Measurements from ENCODE around the gene RASSF7.

The RASSF7 gene

DNA sequence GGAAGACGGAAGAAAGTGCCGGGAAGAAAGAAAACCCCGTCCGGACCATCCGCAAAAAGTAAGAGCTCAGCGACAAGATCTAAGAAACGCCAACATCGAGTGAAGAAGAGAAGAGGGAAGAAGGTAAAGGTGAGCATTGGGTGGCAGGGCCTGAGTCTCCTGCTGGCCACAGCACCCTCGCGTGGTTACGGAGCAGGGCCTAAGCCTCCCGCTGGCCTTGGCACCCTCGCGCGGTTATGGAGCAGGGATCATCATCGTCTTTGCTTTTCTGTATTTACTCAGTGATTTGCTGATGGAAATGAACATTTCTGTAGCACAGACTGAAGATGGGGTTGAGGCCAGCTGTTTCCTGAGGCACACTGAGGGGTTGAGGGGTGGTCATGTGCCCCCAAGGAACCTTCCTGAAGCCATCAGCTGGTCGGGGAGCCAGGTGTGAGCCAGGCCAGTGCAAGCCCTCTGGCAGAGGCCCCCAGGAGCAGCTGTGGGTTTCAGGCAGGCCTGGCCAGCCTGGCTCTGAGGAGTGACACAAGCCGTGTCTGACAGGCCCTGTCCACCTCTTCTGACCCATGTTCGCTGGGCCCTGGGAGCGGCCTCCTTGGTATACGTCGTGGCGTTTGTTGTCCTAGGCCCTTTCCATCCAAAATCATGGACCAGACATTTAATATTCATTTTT, 40.9 kb downstream of the RASSF7 start:
- H3K36me3 ChIP-seq (replicated peaks) = peaks cover 81% of the 10 kb centered on the region
- H3K4me1 ChIP-seq = no peaks in the 10 kb centered on the region
- in situ Hi-C loops (cut with MboI; ENCODE audit: low sequenced_read_pairs) = no loop called here
- no peaks in the 10 kb centered on the region for H3K9me3 ChIP-seq
- no peak overlapping the region for H3K4me3 ChIP-seq
- DNase-seq (ENCODE audit: low spot score in 2 of 2) = no peak
- H3K27me3 ChIP-seq (ENCODE audit: low read depth) = no peaks in the 10 kb centered on the region

DNA sequence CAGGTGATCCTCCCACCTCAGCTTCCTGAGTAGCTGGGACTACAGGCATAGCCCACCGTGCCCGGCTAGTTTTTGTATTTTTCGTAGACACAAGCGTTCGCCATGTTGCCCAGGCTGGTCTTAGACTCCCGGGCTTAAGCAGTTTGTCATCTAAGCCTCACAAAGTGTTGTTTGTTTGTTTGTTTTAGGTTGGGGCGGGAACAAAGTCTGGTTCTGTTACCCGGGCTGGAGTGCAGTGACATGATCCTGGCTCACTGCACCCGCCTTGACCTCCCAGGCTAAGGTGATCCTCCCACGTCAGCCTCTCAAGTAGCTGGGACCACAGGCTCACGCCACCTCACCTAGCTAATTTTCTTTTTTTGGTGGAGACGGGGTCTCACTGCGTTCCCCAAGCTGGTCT, 42.4 kb downstream of the RASSF7 start:
- Histone ChIP-seq H3K9me3 (no peaks in the 10 kb centered on the region), H3K27me3 (ENCODE audit: low read depth) (no peaks in the 10 kb centered on the region), H3K36me3 (replicated peaks) (peaks cover 83% of the 10 kb centered on the region), H3K4me3 (no peak overlapping the region), H3K4me1 (no peaks in the 10 kb centered on the region)
- no peak for DNase-seq (ENCODE audit: low spot score in 2 of 2)
- in situ Hi-C loops (cut with MboI; ENCODE audit: low sequenced_read_pairs) = no loop called here

DNA sequence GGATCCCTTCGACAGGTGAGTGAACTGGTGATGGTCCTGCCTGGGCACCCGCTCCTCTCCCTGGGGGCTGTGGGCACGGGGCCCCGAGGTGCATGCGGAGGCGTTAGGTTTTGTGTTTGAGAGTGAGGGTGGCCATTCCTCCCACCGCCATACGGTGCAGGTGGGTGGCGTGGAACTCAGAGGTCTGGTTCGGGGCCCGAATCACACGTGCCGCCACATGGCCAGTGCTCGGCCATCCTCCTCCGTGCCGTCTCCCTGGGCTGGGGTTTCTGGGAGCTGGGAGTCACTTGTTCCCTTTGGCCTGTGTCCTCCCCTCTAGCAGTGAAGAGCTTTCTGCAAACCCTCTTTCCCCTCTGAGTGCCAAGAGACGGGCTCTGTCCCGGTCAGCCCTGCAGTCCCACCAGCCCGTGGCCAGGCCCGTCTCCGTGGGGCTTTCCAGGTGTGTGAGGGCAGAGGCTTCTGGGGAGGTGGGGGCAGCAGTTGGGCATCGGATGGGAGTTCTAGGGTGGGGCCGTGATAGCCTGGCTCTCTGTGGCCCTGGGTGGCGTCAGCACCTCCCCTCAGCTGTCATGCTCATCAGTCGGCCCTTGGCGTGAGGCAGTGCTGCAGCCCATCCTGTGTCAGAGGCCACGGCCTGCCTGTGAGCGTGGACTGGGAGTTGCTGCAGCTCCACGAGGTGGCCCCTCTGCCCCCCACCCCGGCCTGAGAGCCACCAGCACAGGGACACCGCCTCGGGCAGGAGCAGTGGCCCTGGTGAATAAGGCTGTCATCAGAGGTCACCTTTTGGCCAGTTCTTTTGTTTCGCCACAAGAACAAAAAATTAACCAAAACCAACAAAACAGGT, 44.7 kb downstream of the RASSF7 start:
- no peak for DNase-seq (ENCODE audit: low spot score in 2 of 2)
- Histone ChIP-seq H3K27me3 (ENCODE audit: low read depth) (no peaks in the 10 kb centered on the region), H3K4me3 (no peak overlapping the region), H3K4me1 (no peaks in the 10 kb centered on the region), H3K9me3 (no peaks in the 10 kb centered on the region), H3K36me3 (replicated peaks) (peaks cover 89% of the 10 kb centered on the region)
- in situ Hi-C loops (cut with MboI; ENCODE audit: low sequenced_read_pairs) = no loop called here

DNA sequence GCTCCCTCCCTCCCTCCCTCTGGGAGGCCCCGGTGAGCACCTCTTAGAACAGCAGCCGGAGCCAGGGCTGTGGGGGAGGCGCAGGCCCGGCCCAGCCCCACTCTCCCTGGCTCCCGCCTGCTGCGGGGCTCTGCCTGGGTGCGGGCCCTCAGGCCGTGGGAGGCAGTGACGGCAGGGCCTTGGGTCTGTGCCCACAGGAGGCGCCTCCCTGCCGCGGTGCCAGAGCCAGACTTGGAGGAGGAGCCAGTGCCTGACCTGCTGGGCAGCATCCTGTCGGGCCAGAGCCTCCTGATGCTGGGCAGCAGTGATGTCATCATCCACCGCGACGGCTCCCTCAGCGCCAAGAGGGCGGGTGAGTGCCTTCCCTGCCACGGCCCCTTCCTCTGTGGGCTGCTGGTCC, 45.5 kb downstream of the RASSF7 start:
- Histone ChIP-seq H3K4me3 (no peak overlapping the region), H3K4me1 (no peaks in the 10 kb centered on the region), H3K36me3 (replicated peaks) (peaks cover 91% of the 10 kb centered on the region), H3K27me3 (ENCODE audit: low read depth) (no peaks in the 10 kb centered on the region), H3K9me3 (no peaks in the 10 kb centered on the region)
- DNase-seq (ENCODE audit: low spot score in 2 of 2) = no peak
- in situ Hi-C loops (cut with MboI; ENCODE audit: low sequenced_read_pairs) = no loop called here

DNA sequence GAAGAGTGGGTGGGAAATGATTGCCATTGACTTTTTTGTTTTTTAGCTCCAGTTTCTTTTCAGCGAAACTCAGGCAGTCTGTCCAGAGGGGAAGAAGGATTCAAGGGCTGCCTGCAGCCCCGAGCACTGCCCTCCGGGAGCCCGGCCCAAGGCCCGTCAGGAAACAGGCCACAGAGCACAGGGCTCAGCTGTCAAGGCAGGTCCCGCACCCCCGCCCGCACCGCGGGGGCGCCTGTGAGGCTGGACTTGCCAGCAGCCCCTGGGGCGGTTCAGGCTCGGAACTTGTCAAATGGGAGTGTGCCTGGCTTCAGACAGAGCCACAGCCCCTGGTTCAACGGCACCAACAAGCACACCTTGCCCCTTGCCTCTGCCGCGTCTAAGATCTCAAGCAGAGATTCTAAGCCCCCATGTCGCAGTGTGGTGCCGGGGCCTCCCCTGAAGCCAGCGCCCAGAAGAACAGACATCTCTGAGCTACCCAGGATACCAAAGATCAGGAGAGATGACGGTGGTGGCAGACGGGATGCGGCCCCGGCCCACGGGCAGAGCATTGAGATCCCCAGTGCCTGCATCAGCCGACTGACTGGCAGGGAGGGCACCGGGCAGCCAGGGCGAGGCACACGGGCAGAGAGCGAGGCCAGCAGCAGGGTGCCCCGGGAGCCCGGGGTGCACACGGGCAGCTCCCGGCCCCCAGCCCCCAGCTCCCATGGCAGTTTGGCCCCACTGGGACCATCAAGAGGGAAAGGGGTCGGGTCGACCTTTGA, 46.4 kb downstream of the RASSF7 start:
- in situ Hi-C loops (cut with MboI; ENCODE audit: low sequenced_read_pairs) = no loop called here
- H3K9me3 ChIP-seq = no peaks in the 10 kb centered on the region
- H3K4me1 ChIP-seq = no peaks in the 10 kb centered on the region
- H3K27me3 ChIP-seq (ENCODE audit: low read depth) = no peaks in the 10 kb centered on the region
- no peak for DNase-seq (ENCODE audit: low spot score in 2 of 2)
- no peak overlapping the region for H3K4me3 ChIP-seq
- peaks cover 90% of the 10 kb centered on the region for H3K36me3 ChIP-seq (replicated peaks)

DNA sequence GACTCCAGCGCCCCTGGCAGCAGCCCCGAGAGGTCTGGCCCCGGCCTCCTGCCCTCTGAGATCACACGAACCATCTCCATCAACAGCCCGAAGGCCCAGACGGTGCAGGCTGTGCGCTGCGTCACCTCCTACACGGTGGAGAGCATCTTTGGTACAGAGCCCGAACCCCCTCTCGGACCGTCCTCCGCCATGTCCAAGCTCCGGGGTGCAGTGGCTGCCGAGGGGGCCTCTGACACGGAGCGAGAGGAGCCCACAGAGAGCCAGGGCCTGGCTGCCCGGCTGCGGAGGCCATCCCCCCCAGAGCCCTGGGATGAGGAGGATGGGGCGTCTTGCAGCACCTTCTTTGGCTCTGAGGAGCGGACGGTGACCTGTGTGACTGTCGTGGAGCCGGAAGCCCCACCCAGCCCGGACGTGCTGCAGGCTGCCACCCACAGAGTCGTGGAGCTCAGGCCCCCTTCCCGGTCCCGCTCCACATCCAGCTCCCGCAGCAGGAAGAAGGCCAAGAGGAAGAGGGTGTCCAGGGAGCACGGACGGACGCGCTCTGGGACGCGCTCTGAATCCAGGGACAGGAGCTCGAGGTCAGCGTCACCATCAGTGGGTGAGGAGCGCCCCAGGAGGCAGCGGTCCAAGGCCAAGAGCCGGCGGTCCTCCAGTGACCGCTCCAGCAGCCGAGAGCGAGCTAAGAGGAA, 47.3 kb downstream of the RASSF7 start:
- Histone ChIP-seq H3K4me3 (no peak overlapping the region), H3K36me3 (replicated peaks) (peaks cover 92% of the 10 kb centered on the region), H3K27me3 (ENCODE audit: low read depth) (no peaks in the 10 kb centered on the region), H3K4me1 (no peaks in the 10 kb centered on the region), H3K9me3 (no peaks in the 10 kb centered on the region)
- DNase-seq (ENCODE audit: low spot score in 2 of 2) = no peak
- in situ Hi-C loops (cut with MboI; ENCODE audit: low sequenced_read_pairs) = no loop called here

DNA sequence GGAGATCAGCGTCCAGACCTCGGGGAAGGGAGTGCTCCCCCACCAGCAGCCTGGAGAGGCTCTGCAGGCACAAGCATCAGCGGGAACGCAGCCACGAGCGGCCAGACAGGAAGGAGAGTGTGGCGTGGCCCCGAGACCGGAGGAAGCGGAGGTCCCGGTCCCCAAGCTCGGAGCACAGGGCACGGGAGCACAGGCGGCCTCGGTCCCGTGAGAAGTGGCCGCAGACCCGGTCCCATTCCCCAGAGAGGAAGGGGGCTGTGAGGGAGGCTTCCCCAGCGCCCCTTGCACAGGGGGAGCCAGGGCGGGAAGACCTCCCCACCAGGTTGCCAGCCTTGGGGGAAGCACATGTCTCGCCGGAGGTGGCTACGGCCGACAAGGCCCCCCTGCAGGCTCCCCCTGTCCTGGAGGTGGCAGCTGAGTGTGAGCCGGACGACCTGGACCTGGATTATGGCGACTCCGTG, 48.1 kb downstream of the RASSF7 start:
- in situ Hi-C loops (cut with MboI; ENCODE audit: low sequenced_read_pairs) = no loop called here
- Histone ChIP-seq H3K9me3 (no peaks in the 10 kb centered on the region), H3K36me3 (replicated peaks) (peaks cover 89% of the 10 kb centered on the region), H3K27me3 (ENCODE audit: low read depth) (no peaks in the 10 kb centered on the region), H3K4me3 (no peak overlapping the region), H3K4me1 (no peaks in the 10 kb centered on the region)
- DNase-seq (ENCODE audit: low spot score in 2 of 2) = no peak

DNA sequence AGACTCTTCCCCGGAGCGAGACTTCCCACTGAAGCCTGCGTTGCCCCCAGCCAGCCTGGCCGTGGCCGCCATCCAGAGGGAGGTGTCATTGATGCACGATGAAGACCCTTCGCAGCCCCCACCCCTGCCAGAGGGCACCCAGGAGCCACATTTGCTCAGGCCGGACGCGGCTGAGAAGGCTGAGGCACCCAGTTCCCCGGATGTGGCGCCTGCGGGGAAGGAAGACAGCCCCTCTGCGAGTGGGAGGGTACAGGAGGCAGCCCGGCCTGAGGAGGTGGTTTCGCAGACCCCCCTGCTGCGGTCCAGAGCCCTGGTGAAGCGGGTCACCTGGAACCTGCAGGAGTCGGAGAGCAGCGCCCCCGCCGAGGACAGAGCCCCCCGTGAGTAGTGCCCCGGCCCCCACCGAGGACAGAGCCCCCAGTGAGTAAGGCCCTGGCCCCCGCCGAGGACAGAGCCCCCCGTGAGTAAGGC, 48.6 kb downstream of the RASSF7 start:
- Histone ChIP-seq H3K36me3 (replicated peaks) (peaks cover 85% of the 10 kb centered on the region), H3K4me1 (no peaks in the 10 kb centered on the region), H3K4me3 (no peak overlapping the region), H3K27me3 (ENCODE audit: low read depth) (no peaks in the 10 kb centered on the region), H3K9me3 (no peaks in the 10 kb centered on the region)
- in situ Hi-C loops (cut with MboI; ENCODE audit: low sequenced_read_pairs) = no loop called here
- DNase-seq (ENCODE audit: low spot score in 2 of 2) = no peak

DNA sequence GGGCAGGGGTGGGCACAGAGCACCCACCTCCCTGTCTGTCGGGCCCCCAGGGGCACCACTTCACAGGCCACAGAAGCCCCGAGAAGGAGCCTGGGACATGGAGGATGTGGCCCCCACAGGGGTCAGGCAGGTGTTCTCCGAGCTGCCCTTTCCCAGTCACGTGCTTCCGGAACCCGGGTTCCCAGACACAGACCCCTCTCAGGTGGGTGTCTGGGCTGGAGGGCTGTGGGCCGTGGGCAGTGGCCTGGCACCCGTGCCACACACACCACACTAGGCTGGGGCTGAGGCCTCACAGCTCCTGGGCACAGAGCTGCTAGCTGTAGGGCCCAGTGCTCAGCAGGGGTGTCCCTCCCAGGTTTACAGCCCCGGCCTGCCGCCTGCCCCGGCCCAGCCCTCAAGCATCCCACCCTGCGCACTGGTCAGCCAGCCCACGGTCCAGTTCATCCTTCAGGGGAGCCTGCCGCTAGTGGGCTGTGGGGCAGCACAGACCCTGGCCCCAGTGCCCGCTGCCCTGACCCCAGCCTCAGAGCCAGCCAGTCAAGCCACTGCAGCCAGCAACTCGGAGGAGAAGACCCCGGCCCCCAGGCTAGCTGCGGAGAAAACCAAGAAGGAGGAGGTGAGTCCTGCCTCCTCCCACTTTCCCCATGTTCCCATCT, 49.5 kb downstream of the RASSF7 start:
- peaks cover 84% of the 10 kb centered on the region for H3K36me3 ChIP-seq (replicated peaks)
- H3K4me3 ChIP-seq = no peak overlapping the region
- peaks cover 3% of the 10 kb centered on the region; the same call in 1 of the 2 replicates for H3K4me1 ChIP-seq

DNA sequence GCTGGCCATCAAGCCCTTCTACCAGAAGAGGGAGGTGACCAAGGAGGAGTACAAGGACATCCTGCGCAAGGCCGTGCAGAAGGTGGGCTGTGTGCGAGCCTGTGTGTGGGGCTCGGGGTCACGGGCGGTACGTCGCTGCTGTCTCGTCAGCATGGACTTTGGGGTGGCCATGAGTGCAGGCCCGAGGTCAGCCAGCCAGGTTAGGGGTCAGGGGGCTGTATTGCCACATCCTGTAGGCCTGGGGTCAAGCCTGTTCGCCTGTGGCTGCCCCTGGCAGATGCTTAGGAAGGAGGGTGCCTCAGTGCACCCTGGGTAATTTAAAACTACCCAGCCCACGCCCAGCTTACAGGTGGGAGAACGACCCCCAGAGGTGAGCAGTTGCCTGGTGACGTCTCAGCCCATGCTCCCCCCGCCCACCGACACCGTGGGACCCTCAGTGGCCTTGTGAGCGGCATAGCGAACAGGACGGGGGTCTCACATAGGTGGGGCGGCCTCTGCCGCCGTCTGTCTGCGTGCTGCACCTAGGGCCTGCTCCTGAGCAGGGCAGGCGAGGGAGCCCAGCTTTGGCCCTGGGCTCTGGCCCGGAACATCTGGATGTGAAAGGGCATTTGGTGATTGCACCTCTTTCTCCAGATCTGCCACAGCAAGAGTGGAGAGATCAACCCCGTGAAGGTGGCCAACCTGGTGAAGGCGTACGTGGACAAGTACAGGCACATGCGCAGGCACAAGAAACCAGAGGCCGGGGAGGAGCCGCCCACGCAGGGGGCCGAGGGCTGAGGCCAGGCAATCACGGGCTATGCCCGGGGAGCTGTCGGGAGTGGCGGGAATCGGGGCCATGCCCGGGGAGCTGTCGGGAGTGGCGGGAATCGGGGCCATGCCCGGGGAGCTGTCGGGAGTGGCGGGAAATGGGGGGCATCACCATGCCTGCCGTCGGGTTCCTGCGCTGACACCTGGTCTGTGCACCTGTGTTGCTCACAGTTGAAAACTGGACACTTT, 50.5 kb downstream of the RASSF7 start:
- in situ Hi-C loops (cut with MboI; ENCODE audit: low sequenced_read_pairs) = no loop called here
- H3K9me3 ChIP-seq = no peaks in the 10 kb centered on the region
- peaks cover 6% of the 10 kb centered on the region; the same call in 1 of the 2 replicates for H3K4me1 ChIP-seq
- H3K27me3 ChIP-seq (ENCODE audit: low read depth) = no peaks in the 10 kb centered on the region
- H3K36me3 ChIP-seq (replicated peaks) = peaks cover 74% of the 10 kb centered on the region
- H3K4me3 ChIP-seq = no peak overlapping the region
- no peak for DNase-seq (ENCODE audit: low spot score in 2 of 2)

More for the DNA sequence above, 49.5 kb downstream of the RASSF7 start:
- no peaks in the 10 kb centered on the region for H3K9me3 ChIP-seq
- DNase-seq (ENCODE audit: low spot score in 2 of 2) = no peak
- no peaks in the 10 kb centered on the region for H3K27me3 ChIP-seq (ENCODE audit: low read depth)
- in situ Hi-C loops (cut with MboI; ENCODE audit: low sequenced_read_pairs) = no loop called here

DNA sequence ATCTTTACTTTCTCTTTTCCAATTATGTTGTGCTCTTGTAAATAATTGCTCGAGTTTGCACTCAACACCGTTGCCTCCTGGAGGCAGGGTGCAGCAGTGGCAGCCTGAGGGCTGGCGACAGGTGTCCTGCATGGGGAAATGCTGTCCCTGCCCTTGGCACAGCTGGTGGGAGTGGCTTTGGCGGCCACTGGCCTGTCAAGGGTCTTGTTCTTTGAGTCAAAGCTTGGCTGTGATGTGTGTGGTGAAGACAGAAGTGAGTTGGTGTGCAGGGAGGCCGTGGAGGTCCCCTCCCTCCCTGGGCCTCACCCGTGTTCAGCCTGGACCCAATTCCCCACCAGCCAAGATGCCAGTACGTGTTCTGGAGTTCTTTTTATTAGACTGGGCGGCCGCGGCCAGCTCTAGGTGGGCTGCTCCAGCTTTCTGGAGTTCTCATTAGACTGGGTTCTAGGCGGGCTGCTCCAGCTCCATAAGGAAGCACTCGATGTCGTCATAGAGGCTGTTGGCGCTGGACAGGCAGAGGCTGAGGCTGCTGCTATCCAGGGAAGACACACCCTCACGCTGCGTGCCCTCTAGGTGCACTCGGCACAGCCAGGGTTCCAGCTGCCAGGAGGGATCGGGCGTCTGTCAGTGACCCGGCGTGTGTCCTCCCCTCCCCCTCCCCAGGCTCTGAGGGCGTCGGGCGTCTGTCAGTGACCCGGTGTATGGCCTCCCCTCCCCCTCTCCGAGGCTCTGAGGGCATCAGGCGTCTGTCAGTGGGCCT, 51.6 kb downstream of the RASSF7 start:
- H3K9me3 ChIP-seq = no peaks in the 10 kb centered on the region
- peaks cover 6% of the 10 kb centered on the region; the same call in 1 of the 2 replicates for H3K4me1 ChIP-seq
- in situ Hi-C loops (cut with MboI; ENCODE audit: low sequenced_read_pairs) = no loop called here
- DNase-seq (ENCODE audit: low spot score in 2 of 2) = no peak
- H3K4me3 ChIP-seq = no peak overlapping the region
- peaks cover 63% of the 10 kb centered on the region for H3K36me3 ChIP-seq (replicated peaks)
- no peaks in the 10 kb centered on the region for H3K27me3 ChIP-seq (ENCODE audit: low read depth)

All from HAP-1 (cell line).